ENCODE measurements around the gene FDXACB1. TPM values are rescaled to one million over a fixed set of nuclear protein-coding genes. Genes with fewer than 3 reads are reported as not detected.

The FDXACB1 gene
- total RNA-seq, 2 experiments from 2014 or later = 5.9 to 6.0 TPM

DNA sequence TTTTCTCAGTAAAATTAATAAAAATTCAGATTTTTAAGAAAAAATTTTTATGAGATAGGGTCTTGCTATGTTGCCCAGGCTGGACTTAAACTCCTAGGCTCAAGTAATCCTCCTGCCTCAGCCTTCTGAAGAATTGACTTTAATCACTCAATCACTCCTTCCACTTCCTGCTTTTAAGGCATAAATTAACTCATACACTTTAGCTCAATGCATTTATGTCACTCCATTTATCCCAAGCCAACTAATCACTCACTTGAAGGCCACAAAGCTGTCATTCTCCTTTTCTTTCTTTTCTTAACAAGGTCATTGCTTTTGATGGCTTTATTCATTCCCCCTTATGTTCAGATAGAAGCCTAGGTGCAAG lies 8.5 kb downstream of the FDXACB1 start:
- ATAC-seq (peak; percentile 20), DNase-seq (no peak)
- Mint-ChIP-seq H3K4me1 (peaks cover 26% of the 10 kb centered on the region), H3K27ac (peak overlapping the region; percentile 90), H3K27me3 (no peaks in the 10 kb centered on the region), H3K4me3 (peak overlapping the region; percentile 95), H3K9me3 (ENCODE audit: low read depth) (no peaks in the 10 kb centered on the region), H3K36me3 (ENCODE audit: low read depth) (peaks cover 29% of the 10 kb centered on the region)
- ChIA-PET CTCF (interaction anchor here (0.6 to 3.4 kb wide), 23 partner anchors 8 to 960 kb away, joined by 3 to 19 read pairs (median 4); partner anchors contain the start of genes PPP2R1B, SDHD and TIMM8B), POLR2A (interaction anchor here (0.7 to 1.4 kb wide), 2 partner anchors 56 to 155 kb away, joined by 3 to 8 read pairs; no protein-coding TSS in a partner anchor)
- intact Hi-C loops (cut with DNase I, micrococcal nuclease) = loop anchor here (2.0 to 10.0 kb wide), 7 partner anchors 56 to 1442 kb away; partner anchors contain the start of genes BCO2 (in 1 of the 2), DLAT (in 1 of the 2), NKAPD1 (in 1 of the 2) and PIH1D2 (in 1 of the 2)

DNA sequence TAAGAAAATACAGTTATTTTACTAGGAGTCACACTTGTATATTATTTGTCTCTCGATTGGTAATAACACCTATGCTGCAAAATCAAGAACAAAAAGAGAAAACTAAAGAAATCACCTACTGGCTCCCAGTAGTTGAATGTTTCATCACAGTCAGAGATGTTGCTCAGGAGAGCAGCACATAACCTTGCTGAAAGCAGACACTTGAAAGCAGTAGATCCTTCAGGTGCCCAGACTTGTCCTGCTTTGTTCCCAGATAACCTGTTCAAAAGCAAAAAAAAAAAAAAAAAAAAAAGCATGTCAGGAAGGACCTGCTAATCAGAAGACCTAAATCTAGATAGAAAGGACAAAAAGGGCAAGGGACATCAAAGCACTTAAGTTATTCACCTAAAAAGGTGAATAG lies 8.9 kb downstream of the FDXACB1 start:
- Mint-ChIP-seq H3K36me3 (ENCODE audit: low read depth) (peaks cover 30% of the 10 kb centered on the region), H3K4me1 (peaks cover 26% of the 10 kb centered on the region), H3K27me3 (no peaks in the 10 kb centered on the region), H3K9me3 (ENCODE audit: low read depth) (no peaks in the 10 kb centered on the region), H3K27ac (no peak overlapping the region), H3K4me3 (peak overlapping the region; percentile 95)
- no peak for DNase-seq
- ATAC-seq = no peak
- ChIA-PET POLR2A (interaction anchor here (0.7 to 1.4 kb wide), 2 partner anchors 57 to 156 kb away, joined by 3 to 8 read pairs; no protein-coding TSS in a partner anchor), CTCF (interaction anchor here (0.7 to 3.4 kb wide), 19 partner anchors 8 to 960 kb away, joined by 3 to 19 read pairs (median 4); partner anchors contain the start of gene PPP2R1B)
- intact Hi-C loops (cut with DNase I, micrococcal nuclease) = loop anchor here (2.0 to 10.0 kb wide), 7 partner anchors 57 to 1442 kb away; partner anchors contain the start of genes BCO2 (in 1 of the 2), DLAT (in 1 of the 2), NKAPD1 (in 1 of the 2) and PIH1D2 (in 1 of the 2)

DNA sequence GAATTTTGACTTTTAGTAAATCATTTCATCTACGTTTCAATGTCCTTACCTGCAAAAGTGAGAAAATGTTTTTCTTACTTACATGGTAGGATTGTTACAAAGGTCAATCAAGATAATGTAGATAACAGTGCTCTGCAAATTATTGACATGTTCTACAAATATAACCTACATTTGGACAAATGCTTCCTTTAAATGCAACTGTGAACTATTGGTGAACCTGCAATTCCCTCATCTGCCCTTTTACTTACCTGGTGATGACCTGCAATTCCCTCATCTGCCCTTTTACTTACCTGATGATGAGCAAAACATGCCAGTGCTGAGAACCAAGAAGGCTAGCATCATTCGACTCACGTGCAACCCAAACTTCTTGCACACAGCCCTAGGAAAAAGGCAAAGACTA lies 18.7 kb downstream of the FDXACB1 start:
- Mint-ChIP-seq H3K9me3 (ENCODE audit: low read depth) (no peaks in the 10 kb centered on the region), H3K27me3 (no peaks in the 10 kb centered on the region), H3K4me3 (no peak overlapping the region), H3K4me1 (no peaks in the 10 kb centered on the region), H3K27ac (no peak overlapping the region), H3K36me3 (ENCODE audit: low read depth) (peaks cover 35% of the 10 kb centered on the region)
- DNase-seq = no peak
- intact Hi-C loops (cut with DNase I, micrococcal nuclease) = no loop called here
- ATAC-seq = no peak
- POLR2A ChIA-PET = no interaction called here
- CTCF ChIA-PET = interaction anchor here (1.3 to 1.6 kb wide), 2 partner anchors 10 to 11 kb away, joined by 3 to 5 read pairs; partner anchors contain the start of gene ALG9

DNA sequence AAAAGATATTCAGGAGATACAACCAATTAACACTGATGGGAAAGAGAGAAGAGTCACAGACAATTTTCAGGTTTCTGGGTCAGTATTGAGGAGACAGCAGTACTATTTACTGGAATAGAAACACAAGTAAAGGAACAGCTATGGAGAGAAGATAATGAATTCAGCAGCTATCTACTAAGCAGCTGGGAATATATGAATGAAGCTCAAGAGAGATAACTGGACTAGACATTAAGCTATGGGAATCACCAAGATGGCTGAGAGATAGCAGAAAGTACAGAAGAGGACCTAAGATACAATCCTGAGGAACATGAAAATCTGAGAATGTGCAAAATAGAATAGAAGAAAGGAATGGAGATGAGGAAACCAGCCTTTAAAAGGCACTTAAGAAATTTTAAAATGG lies 23.5 kb downstream of the FDXACB1 start:
- Mint-ChIP-seq H3K36me3 (ENCODE audit: low read depth) (peaks cover 33% of the 10 kb centered on the region), H3K4me3 (no peak overlapping the region), H3K27me3 (no peaks in the 10 kb centered on the region), H3K27ac (no peak overlapping the region), H3K4me1 (no peaks in the 10 kb centered on the region), H3K9me3 (ENCODE audit: low read depth) (no peaks in the 10 kb centered on the region)
- ChIA-PET POLR2A (no interaction called here), CTCF (interaction anchor here (1.4 to 1.9 kb wide), 2 partner anchors 10 to 15 kb away, joined by 3 to 5 read pairs; no protein-coding TSS in a partner anchor)
- DNase-seq (no peak), ATAC-seq (no peak)
- intact Hi-C loops (cut with DNase I, micrococcal nuclease) = no loop called here

DNA sequence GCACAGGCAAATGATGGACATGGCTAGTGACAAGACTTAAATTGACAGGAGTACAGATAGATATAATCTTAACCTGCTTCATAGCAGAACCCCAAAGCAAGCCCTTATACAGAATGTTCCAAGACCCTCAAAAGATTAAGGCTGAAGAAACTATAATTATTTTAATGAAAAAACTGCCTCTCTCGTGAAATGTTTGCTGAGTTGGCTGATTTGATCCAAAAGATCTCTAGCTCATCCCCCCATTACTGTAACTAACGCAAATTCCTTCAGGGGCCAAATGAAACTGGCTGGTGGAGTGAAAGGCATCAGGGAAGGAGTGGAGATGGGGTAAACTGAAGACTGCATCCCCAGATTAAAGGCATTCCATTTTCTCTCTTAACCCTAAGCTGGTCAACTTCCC lies 26.9 kb downstream of the FDXACB1 start:
- intact Hi-C loops (cut with DNase I, micrococcal nuclease) = no loop called here
- H3K27ac Mint-ChIP-seq = no peak overlapping the region
- ChIA-PET CTCF (interaction anchor here (0.6 kb wide), 1 partner anchor 13 kb away, joined by 3 read pairs; no protein-coding TSS in a partner anchor), POLR2A (no interaction called here)
- no peak for ATAC-seq
- no peak for DNase-seq
- peaks cover 35% of the 10 kb centered on the region for H3K36me3 Mint-ChIP-seq (ENCODE audit: low read depth)
- H3K4me1 Mint-ChIP-seq = no peaks in the 10 kb centered on the region
- H3K9me3 Mint-ChIP-seq (ENCODE audit: low read depth) = no peaks in the 10 kb centered on the region
- no peaks in the 10 kb centered on the region for H3K27me3 Mint-ChIP-seq
- H3K4me3 Mint-ChIP-seq = no peak overlapping the region

DNA sequence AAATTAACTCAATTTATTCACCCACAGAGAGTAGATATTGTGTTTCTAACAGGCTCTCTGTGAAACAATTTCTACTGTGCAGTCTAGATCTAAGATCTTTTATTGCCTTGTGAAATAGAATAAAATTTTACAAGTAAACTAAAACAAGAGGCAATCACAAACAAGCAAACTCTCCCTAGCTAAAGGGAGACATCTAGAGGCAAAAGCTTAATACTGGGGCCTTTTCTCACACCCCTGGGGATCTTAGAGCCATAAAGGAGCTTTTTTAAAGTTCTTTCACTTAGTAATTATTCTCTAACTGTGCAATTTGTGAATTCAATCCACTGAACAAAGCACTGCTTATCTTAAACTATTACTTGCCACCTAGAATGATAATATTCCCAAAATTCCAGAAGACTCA lies 27.3 kb downstream of the FDXACB1 start:
- ATAC-seq (no peak), DNase-seq (no peak)
- H3K36me3 Mint-ChIP-seq (ENCODE audit: low read depth) = peaks cover 35% of the 10 kb centered on the region
- no peaks in the 10 kb centered on the region for H3K9me3 Mint-ChIP-seq (ENCODE audit: low read depth)
- CTCF ChIA-PET = interaction anchor here (0.6 to 0.7 kb wide), 3 partner anchors 9 to 19 kb away, joined by 3 read pairs; no protein-coding TSS in a partner anchor
- H3K4me1 Mint-ChIP-seq = no peaks in the 10 kb centered on the region
- no peak overlapping the region for H3K27ac Mint-ChIP-seq
- POLR2A ChIA-PET = no interaction called here
- intact Hi-C loops (cut with DNase I, micrococcal nuclease) = no loop called here
- H3K27me3 Mint-ChIP-seq = no peaks in the 10 kb centered on the region
- H3K4me3 Mint-ChIP-seq = no peak overlapping the region

DNA sequence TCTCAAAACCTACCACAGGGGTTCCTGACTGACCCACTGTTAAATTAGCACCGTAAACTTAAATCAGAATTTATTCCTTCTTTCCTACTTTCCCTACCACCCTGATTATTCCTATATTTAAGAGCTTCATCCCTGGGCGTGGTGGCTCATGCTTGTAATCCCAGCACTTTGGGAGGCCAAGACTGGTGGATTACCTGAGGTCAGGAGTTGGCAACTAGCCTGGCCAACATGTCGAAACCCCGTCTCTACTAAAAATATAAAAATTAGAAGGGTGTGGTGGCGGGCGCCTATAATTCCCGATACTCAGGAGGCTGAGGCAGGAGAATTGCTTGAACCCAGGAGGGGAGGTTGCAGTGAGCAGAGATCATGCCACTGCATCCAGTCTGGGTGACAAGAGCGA lies 27.9 kb downstream of the FDXACB1 start:
- Mint-ChIP-seq H3K27ac (no peak overlapping the region), H3K4me3 (no peak overlapping the region), H3K9me3 (ENCODE audit: low read depth) (no peaks in the 10 kb centered on the region), H3K27me3 (no peaks in the 10 kb centered on the region), H3K36me3 (ENCODE audit: low read depth) (peaks cover 35% of the 10 kb centered on the region), H3K4me1 (no peaks in the 10 kb centered on the region)
- ATAC-seq = no peak
- POLR2A ChIA-PET = no interaction called here
- intact Hi-C loops (cut with DNase I, micrococcal nuclease) = no loop called here
- no peak for DNase-seq
- CTCF ChIA-PET = interaction anchor here (0.6 to 0.7 kb wide), 3 partner anchors 8 to 708 kb away, joined by 3 read pairs; no protein-coding TSS in a partner anchor

DNA sequence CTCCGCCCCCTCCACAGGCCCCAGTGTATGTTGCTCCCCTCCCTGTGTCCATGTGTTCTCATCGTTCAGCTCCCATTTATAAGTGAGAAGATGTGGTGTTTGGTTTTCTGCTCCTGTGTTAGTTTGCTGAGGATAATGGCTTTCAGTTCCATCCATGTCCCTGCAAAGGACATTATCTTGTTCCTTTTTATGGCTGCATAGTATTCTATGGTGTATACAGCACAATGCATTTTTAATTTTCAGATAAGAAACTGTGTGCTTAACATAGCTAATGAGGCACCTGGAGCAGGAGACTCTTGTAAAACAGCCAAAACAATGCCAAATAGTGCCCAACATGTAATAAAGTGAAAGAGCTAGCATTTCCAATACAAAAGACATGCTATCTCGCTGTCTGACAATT lies 29.3 kb downstream of the FDXACB1 start:
- no peaks in the 10 kb centered on the region for H3K9me3 Mint-ChIP-seq (ENCODE audit: low read depth)
- ChIA-PET CTCF (interaction anchor here (1.0 to 2.2 kb wide), 3 partner anchors 10 to 73 kb away, joined by 3 to 6 read pairs (median 4); partner anchors contain the start of gene ALG9), POLR2A (no interaction called here)
- ATAC-seq (no peak), DNase-seq (no peak)
- peaks cover 29% of the 10 kb centered on the region for H3K36me3 Mint-ChIP-seq (ENCODE audit: low read depth)
- intact Hi-C loops (cut with DNase I, micrococcal nuclease) = no loop called here
- no peaks in the 10 kb centered on the region for H3K4me1 Mint-ChIP-seq
- no peak overlapping the region for H3K4me3 Mint-ChIP-seq
- no peaks in the 10 kb centered on the region for H3K27me3 Mint-ChIP-seq
- H3K27ac Mint-ChIP-seq = no peak overlapping the region

DNA sequence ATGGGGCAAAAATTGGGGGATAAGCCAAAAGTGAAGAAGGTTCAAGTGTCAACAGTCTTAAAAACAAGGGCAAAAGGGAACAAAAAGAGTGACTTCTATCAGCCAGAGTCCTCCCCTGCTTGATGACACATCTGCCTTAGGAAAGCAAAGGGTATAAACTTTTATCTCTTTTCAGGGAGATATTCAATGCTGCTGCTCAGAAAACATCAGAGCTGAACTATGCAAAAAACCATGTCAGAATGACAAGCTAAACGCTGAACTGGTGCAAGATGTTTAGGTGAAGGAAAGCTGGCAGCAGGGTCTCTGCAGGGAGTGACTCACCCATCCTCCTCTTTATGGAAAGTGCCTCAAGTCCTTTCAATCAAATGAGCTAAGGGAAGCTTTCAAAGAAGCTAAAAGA lies 32.3 kb downstream of the FDXACB1 start:
- CTCF ChIA-PET = interaction anchor here (0.9 to 3.6 kb wide), 7 partner anchors 9 to 400 kb away, joined by 3 to 18 read pairs (median 4); no protein-coding TSS in a partner anchor
- POLR2A ChIA-PET = interaction anchor here (0.6 kb wide), 1 partner anchor 235 kb away, joined by 5 read pairs; no protein-coding TSS in a partner anchor
- intact Hi-C loops (cut with DNase I, micrococcal nuclease) = no loop called here

DNA sequence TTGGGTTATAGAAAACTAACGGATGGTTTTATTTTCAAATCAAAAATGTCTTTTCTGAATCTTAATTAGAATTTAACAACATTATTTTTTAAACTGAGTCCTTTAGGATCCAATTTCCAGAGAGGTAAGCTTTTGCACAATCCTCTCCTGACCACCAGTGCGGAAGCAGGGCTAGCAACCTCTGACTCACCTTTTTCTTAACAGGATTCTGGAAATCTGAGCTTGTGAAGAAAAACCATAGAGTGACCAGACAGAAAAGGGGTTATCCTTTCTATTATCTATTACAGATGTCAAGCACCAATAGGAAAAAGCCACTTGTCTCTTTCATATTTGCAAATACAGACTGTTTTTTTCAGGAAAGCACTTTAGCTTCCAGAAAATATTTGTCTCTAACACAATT lies 32.9 kb downstream of the FDXACB1 start:
- H3K27ac Mint-ChIP-seq = no peak overlapping the region
- ChIA-PET POLR2A (interaction anchor here (0.6 kb wide), 1 partner anchor 236 kb away, joined by 5 read pairs; no protein-coding TSS in a partner anchor), CTCF (interaction anchor here (0.6 to 3.6 kb wide), 10 partner anchors 9 to 400 kb away, joined by 3 to 18 read pairs (median 3); no protein-coding TSS in a partner anchor)
- ATAC-seq (no peak), DNase-seq (no peak)
- intact Hi-C loops (cut with DNase I, micrococcal nuclease) = no loop called here
- peaks cover 17% of the 10 kb centered on the region for H3K36me3 Mint-ChIP-seq (ENCODE audit: low read depth)
- H3K4me1 Mint-ChIP-seq = peaks cover 3% of the 10 kb centered on the region
- H3K4me3 Mint-ChIP-seq = no peak overlapping the region
- no peaks in the 10 kb centered on the region for H3K9me3 Mint-ChIP-seq (ENCODE audit: low read depth)
- H3K27me3 Mint-ChIP-seq = no peaks in the 10 kb centered on the region

More for the DNA sequence above, 32.3 kb downstream of the FDXACB1 start:
- no peak overlapping the region for H3K4me3 Mint-ChIP-seq
- no peaks in the 10 kb centered on the region for H3K4me1 Mint-ChIP-seq
- H3K9me3 Mint-ChIP-seq (ENCODE audit: low read depth) = no peaks in the 10 kb centered on the region
- no peak for DNase-seq
- H3K27ac Mint-ChIP-seq = no peak overlapping the region
- no peak for ATAC-seq
- peaks cover 20% of the 10 kb centered on the region for H3K36me3 Mint-ChIP-seq (ENCODE audit: low read depth)
- H3K27me3 Mint-ChIP-seq = no peaks in the 10 kb centered on the region

DNA sequence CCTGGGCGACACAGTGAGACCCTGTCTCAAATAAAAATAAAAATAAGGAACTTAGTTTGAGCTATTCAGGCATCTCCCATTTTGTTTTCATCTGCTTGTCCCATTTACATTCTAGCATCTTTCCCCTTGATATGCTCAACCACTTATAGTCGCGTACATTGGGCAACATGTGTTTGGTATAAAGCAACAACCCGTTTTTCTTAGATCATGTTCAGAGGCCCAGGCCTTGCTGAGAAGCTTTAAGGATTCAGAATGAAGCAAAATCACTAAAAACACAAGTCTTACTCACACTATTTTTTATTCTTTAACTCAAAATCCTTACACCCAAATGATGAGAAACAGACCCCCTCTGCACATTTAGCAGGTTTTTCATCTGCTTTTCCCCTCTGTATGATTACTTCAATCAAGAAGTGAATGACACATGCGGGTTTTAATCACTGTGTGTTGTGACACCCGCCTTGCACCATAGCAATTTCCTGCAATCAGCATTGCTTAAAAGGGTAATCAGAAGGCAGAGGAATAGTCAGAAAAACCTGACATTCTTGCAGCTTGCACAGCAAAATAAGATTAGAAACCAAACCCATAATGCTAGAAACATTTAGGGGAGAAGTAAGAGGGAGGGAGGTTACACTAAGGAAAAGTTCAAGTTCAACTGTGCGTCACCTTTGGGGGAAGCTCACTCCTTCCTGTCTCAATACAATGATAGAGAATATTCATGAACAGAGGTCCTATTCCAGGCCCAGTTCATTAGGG lies 33.5 kb downstream of the FDXACB1 start:
- intact Hi-C loops (cut with DNase I, micrococcal nuclease) = no loop called here
- Mint-ChIP-seq H3K27me3 (no peaks in the 10 kb centered on the region), H3K4me3 (no peak overlapping the region), H3K4me1 (peaks cover 4% of the 10 kb centered on the region), H3K36me3 (ENCODE audit: low read depth) (peaks cover 17% of the 10 kb centered on the region), H3K27ac (peak overlapping the region; percentile 58), H3K9me3 (ENCODE audit: low read depth) (no peaks in the 10 kb centered on the region)
- DNase-seq (no peak), ATAC-seq (no peak)
- ChIA-PET CTCF (interaction anchor here (0.7 to 3.6 kb wide), 8 partner anchors 8 to 225 kb away, joined by 3 to 18 read pairs (median 3); partner anchors contain the start of gene ALG9), POLR2A (no interaction called here)
